ENCODE data around the gene COBLL1. TPM values are rescaled to one million over a fixed set of nuclear protein-coding genes. Genes with fewer than 3 reads are reported as not detected.

COBLL1 gene
- total RNA-seq, 1 experiment from 2014 or later, result 0.89 TPM

DNA sequence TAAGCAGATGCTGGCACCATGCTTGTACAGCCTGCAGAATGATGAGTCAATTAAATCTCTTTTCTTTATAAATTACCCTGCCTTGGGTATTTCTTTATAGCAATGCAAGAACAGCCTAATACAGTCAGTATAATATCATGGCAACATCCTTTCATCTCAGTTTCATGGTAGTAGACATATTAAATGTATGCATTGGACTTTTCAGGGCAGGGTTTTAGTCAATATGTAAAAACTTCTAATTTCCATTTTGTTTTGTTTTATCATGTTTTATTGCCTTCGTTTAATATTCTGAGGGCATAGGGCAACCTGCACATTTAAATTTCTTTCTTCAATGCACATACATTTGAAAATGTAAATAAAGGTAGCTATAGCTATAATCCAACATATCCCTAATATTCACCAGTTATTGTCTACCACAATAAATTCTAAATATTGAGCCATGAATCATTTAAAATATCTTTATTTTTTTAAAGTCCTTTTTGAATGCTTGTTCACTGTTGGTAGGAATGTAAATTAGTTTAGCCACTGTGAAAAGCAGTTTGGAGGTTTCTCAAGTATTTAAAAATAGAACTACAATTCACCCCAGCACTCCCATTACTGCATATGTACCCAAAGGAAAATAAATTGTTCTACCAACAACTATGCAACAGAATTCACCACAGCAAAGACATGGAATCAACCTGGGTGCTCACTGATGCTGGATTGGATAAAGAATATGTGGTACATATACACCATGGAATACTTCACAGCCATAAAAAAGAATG lies 178.6 kb downstream of the COBLL1 start:
- H3K9me3 ChIP-seq, result no peaks in the 10 kb centered on the region
- H3K36me3 ChIP-seq, result no peaks in the 10 kb centered on the region
- no peaks in the 10 kb centered on the region for H3K27me3 ChIP-seq
- no peak overlapping the region for H3K4me3 ChIP-seq
- no peak for DNase-seq

DNA sequence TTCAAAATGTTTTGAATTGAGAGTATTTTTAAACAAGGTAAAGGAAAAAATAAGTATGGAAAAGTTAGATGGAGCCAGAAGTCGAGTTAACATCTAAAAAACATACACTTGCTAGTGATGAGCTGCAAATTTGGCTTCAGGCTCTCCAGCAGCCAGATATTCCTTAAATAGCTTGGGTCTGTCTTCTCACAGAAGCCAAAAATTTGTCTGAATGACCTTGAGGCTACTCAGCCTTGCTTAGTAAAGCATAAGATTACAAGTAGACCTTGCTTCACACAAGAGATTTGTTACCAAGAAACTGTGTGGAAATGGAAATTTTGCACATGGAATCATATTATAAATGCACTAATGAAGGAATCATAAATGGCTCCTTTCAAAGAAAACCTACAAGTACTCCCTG lies 179.6 kb downstream of the COBLL1 start:
- Histone ChIP-seq H3K36me3 (no peaks in the 10 kb centered on the region), H3K27me3 (no peaks in the 10 kb centered on the region), H3K4me3 (no peak overlapping the region), H3K9me3 (no peaks in the 10 kb centered on the region)
- DNase-seq, result no peak

DNA sequence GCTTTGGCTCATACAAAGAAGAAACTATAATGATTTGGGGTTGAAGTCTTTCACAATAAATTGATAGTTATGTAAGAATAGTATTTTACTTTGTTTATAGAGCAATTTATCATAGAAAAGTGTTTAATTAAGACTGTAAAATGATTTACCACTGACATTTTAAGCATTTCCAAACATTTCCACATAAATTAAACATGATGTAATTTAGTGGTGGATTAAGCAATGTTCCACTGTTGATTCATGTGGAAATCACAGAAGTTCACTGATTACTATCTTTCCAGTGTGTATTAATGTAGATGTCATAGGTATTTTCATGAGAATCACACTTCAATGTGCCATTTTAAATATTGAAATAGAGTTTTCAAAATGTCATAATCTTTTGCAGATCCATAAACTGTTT lies 180.3 kb downstream of the COBLL1 start:
- H3K9me3 ChIP-seq, result no peaks in the 10 kb centered on the region
- DNase-seq, result no peak

DNA sequence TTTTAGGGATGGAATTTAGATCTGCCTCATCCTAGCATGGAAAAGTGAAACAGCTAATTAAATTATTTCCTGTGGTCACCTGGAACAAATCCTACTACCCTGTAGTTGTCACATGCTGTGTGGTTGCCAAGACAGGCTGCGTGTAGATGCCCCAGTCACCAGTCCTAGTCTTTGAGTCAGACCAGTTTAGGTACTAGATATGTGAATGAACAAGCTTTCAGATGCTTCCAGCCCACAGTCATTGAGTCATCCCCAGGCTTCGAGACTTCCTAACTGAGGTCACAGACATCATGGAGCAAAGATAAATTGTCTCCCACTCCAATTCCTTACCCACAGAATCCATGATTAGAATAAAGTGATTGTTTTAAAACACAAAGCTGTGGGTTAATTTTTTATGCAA lies 184.5 kb downstream of the COBLL1 start:
- Histone ChIP-seq H3K36me3 (no peaks in the 10 kb centered on the region), H3K4me3 (no peak overlapping the region), H3K9me3 (no peaks in the 10 kb centered on the region), H3K27me3 (no peaks in the 10 kb centered on the region)
- DNase-seq, result peak; percentile 14

More for the DNA sequence above, 180.3 kb downstream of the COBLL1 start:
- no peaks in the 10 kb centered on the region for H3K36me3 ChIP-seq
- H3K4me3 ChIP-seq, result no peak overlapping the region
- H3K27me3 ChIP-seq, result no peaks in the 10 kb centered on the region

- Histone ChIP-seq H3K27me3 (no peaks in the 10 kb centered on the region), H3K9me3 (peaks cover 2% of the 10 kb centered on the region; the same call in 1 of the 2 replicates), H3K4me3 (no peak overlapping the region), H3K36me3 (no peaks in the 10 kb centered on the region)
- peak; percentile 2 for DNase-seq
These were observed 185.9 kb downstream of the COBLL1 start for GRCh38 chr2:164655750-164656149.

GRCh38 chr2:164655336-164655735 lies 186.3 kb downstream of the COBLL1 start:
- no peak overlapping the region for H3K4me3 ChIP-seq
- H3K27me3 ChIP-seq, result no peaks in the 10 kb centered on the region
- no peak for DNase-seq
- H3K9me3 ChIP-seq, result peaks cover 2% of the 10 kb centered on the region; the same call in 1 of the 2 replicates
- no peaks in the 10 kb centered on the region for H3K36me3 ChIP-seq

DNA sequence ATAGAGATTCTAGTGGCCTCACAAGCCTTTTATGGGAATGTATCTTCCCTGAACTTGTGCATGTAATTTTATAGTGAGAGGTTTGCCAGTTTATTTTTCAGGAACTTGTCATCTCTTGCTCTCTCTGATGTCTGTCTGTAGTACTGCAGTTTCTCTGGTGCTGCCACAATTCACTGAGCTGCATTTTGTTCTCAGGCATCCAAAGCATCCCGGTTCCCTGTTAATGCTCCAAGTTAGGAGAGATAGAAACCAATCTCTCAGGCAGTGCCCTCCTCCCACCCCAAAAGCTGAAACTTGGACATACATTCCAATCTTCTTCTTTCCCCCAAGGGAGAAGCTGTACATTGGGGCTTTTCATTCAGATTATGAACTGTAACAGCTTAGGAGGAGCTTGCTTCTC lies 190.3 kb downstream of the COBLL1 start:
- Histone ChIP-seq H3K9me3 (peaks cover 20% of the 10 kb centered on the region), H3K36me3 (no peaks in the 10 kb centered on the region)
- DNase-seq, result no peak

DNA sequence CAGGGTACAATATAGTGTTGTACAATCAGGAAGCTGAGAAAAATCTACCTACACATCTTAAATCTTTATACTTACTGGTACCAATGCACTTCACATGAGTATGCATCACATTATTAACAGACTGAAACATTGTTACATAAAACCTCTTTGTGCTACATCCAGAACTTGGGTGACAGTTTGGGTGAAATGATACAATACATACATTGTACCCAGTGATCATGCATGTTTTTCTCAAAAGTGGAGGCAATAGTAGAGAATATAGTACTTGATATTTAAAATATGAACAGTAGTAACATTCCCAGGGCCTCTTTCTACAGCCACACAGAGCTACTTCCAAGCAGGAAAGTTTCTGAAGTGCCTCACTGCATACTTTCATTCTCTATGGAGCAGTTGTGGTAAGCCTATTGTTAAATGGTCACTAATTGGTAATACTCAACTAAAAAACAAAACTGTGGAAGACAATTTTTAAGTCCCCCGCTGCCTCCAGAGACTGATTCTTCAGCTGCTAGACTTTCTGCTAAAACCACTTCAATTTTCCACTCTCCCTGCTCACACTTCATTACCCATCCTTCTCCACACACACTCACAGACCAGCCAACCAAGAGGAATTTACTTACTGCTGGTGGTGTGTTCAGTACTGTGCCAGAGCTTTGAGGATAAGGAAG lies 197.5 kb downstream of the COBLL1 start:
- Histone ChIP-seq H3K36me3 (no peaks in the 10 kb centered on the region), H3K4me3 (no peak overlapping the region), H3K9me3 (peaks cover 9% of the 10 kb centered on the region), H3K27me3 (no peaks in the 10 kb centered on the region)
- no peak for DNase-seq

More for the DNA sequence above, 190.3 kb downstream of the COBLL1 start:
- Histone ChIP-seq H3K4me3 (no peak overlapping the region), H3K27me3 (no peaks in the 10 kb centered on the region)

DNA sequence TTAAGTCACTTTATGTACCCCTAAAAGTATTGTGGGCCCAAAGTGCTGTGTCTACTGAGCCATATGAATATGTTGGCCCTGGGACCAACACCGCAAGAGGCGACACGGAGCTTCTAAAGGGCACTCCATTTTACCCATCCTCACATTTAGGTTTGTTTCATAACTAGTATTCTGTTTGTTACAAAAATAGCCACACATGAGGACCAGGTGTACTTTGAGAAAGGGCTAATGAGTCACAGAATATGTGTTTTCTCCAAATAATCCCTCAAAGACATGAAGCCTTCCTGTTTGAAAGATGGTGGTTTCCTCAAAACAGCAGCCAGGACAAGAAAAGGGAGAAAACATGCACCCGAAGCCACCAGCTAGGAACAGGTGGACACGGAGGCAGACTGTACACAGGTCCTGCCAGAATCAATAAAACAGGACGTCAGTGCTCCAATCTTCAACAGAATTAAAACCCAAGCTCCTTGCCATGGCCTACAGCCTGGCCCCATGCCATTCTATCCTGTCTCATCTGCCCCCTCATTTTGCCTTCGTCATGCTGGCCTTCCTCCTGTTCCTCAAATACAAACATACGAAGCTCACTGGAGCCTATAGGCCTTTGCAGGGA lies 198.6 kb downstream of the COBLL1 start:
- no peaks in the 10 kb centered on the region for H3K36me3 ChIP-seq
- no peaks in the 10 kb centered on the region for H3K27me3 ChIP-seq
- H3K4me3 ChIP-seq, result no peak overlapping the region
- DNase-seq, result no peak
- peaks cover 5% of the 10 kb centered on the region for H3K9me3 ChIP-seq

DNA sequence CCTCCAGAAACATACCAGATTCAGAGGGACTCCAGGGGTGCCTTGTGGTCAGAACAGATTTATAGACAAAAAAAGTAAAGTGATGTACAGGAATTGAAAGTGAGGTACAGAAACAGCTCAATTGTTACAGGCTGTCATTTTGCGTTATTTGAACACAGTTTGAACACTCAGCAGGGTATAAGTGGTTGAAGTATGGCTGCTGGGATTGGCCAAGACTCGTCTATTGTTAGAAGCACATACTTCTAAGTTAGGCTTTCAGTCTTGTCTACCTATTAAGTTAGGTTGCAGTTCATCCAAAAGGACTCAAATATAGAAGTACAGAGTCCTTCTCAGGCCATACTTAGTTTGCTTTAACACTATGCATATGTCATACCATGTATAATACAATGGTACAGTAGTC lies 199.4 kb downstream of the COBLL1 start:
- no peaks in the 10 kb centered on the region for H3K27me3 ChIP-seq
- peaks cover 2% of the 10 kb centered on the region; the same call in 1 of the 2 replicates for H3K9me3 ChIP-seq
- DNase-seq, result no peak
- no peak overlapping the region for H3K4me3 ChIP-seq
- H3K36me3 ChIP-seq, result no peaks in the 10 kb centered on the region

Other genes starting within 250 kb of the COBLL1 start
- 1.1 and 1.4 TPM in 2 replicates for gene GRB14, start 220.3 kb downstream of the COBLL1 start, total RNA-seq (2014; rRNA removed; shearing (Covaris generic); ENCODE audit: low replicate concordance)
- not detected in 2 replicates for gene SLC38A11, start 113.7 kb upstream of the COBLL1 start, total RNA-seq (2014; rRNA removed; shearing (Covaris generic); ENCODE audit: low replicate concordance)

Data from MG63 (cell line).